ENCODE results near the gene BCL7C. TPM values are rescaled to one million over a fixed set of nuclear protein-coding genes. Genes with fewer than 3 reads are reported as not detected.

BCL7C gene
- total and polyA plus RNA-seq, 2 of the 13 experiments (the other 11 are each of a cell fraction or from before 2014, with no cell fraction given), result 17.7 to 33.8 TPM

DNA sequence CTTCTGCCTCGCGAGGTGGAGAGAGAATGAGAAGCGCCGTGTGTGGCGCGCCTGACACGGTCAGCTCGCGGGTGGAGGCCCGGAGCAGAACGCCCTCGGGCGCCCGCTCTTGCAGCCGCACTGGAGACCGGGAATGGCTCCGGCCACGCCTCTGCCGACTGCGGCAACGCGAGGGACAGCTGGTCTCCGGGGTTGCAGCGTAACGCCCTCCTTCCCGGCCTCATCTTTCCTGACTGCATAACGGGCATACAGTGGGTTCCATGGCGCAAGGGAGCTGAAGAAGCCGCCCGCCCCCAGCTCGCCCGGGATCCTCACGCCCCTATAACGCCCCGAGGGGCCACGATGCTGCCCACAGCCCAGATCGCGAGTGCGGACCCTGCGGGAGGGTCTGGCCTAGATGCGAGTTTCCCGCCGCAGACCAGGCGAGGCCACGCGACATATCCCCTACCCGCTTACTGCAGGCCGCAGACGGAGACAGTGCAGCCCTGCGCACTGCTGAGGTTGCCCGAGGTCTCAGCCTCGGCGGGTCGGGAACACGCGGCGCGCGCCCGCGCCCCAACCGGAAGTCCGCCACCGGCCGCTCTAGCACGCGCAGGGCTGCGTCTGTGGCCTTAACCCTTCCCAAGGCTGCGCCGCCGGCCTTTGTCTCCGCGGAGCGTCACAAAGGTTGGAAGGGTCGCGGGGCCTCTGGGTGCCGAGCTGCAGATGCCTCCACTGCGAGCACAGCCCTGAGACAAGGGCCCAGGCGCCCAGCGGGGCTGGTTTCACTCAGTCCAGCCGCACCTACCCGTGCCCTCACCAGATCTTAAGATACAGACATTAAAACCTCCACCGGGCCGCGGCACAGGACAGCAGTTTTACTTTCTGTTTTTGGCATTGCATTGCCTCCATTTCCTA lies 18.8 kb downstream of the BCL7C start (continued):
- TF ChIP-seq, protein P1, sequence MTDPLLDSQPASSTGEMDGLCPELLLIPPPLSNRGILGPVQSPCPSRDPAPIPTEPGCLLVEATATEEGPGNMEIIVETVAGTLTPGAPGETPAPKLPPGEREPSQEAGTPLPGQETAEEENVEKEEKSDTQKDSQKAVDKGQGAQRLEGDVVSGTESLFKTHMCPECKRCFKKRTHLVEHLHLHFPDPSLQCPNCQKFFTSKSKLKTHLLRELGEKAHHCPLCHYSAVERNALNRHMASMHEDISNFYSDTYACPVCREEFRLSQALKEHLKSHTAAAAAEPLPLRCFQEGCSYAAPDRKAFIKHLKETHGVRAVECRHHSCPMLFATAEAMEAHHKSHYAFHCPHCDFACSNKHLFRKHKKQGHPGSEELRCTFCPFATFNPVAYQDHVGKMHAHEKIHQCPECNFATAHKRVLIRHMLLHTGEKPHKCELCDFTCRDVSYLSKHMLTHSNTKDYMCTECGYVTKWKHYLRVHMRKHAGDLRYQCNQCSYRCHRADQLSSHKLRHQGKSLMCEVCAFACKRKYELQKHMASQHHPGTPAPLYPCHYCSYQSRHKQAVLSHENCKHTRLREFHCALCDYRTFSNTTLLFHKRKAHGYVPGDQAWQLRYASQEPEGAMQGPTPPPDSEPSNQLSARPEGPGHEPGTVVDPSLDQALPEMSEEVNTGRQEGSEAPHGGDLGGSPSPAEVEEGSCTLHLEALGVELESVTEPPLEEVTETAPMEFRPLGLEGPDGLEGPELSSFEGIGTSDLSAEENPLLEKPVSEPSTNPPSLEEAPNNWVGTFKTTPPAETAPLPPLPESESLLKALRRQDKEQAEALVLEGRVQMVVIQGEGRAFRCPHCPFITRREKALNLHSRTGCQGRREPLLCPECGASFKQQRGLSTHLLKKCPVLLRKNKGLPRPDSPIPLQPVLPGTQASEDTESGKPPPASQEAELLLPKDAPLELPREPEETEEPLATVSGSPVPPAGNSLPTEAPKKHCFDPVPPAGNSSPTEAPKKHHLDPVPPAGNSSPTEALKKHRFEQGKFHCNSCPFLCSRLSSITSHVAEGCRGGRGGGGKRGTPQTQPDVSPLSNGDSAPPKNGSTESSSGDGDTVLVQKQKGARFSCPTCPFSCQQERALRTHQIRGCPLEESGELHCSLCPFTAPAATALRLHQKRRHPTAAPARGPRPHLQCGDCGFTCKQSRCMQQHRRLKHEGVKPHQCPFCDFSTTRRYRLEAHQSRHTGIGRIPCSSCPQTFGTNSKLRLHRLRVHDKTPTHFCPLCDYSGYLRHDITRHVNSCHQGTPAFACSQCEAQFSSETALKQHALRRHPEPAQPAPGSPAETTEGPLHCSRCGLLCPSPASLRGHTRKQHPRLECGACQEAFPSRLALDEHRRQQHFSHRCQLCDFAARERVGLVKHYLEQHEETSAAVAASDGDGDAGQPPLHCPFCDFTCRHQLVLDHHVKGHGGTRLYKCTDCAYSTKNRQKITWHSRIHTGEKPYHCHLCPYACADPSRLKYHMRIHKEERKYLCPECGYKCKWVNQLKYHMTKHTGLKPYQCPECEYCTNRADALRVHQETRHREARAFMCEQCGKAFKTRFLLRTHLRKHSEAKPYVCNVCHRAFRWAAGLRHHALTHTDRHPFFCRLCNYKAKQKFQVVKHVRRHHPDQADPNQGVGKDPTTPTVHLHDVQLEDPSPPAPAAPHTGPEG (CRISPR knock-in tag; IDR thresholded peaks at IDR 0.05), result peak; percentile 93
- TF ChIP-seq REXO4 (CRISPR knock-in tag; IDR thresholded peaks at IDR 0.05; ENCODE audit: borderline replicate concordance) (peak; percentile 77; the same call in 1 of the 2 replicates), TCF7L2 (IDR thresholded peaks at IDR 0.05; ENCODE audit: low read depth, low read length) (no peak), ZNF382 (CRISPR knock-in tag; IDR thresholded peaks at IDR 0.05; ENCODE audit: borderline replicate concordance) (no peak), ZBTB3 (CRISPR knock-in tag; IDR thresholded peaks at IDR 0.05; ENCODE audit: borderline replicate concordance, low read depth) (peak; percentile 92), ARNT (IDR thresholded peaks at IDR 0.05) (no peak), SP2 (CRISPR knock-in tag; IDR thresholded peaks at IDR 0.05) (peak; percentile 68), ZNF335 (CRISPR knock-in tag; IDR thresholded peaks at IDR 0.05) (peak; percentile 87; the same call in 1 of the 2 replicates), HNRNPL (IDR thresholded peaks at IDR 0.05; ENCODE audit: low read depth, low read length) (peak; percentile 81), KMT2B (CRISPR knock-in tag; IDR thresholded peaks at IDR 0.05) (peak; percentile 99), SALL1 (CRISPR knock-in tag; IDR thresholded peaks at IDR 0.05) (peak; percentile 97), EP300 (IDR thresholded peaks at IDR 0.05; ENCODE audit: low read depth in 2 of 2, low read length in 2 of 2) (peak; percentile 50 to 52; a peak in 2 of 4 replicates), EP300 (CRISPR knock-in tag; IDR thresholded peaks at IDR 0.05; ENCODE audit: borderline replicate concordance) (peak; percentile 72; the same call in 1 of the 2 replicates), ZNF792 (CRISPR knock-in tag; IDR thresholded peaks at IDR 0.05) (peak; percentile 92; the same call in 1 of the 2 replicates)
- TF ChIP-seq, protein P2, sequence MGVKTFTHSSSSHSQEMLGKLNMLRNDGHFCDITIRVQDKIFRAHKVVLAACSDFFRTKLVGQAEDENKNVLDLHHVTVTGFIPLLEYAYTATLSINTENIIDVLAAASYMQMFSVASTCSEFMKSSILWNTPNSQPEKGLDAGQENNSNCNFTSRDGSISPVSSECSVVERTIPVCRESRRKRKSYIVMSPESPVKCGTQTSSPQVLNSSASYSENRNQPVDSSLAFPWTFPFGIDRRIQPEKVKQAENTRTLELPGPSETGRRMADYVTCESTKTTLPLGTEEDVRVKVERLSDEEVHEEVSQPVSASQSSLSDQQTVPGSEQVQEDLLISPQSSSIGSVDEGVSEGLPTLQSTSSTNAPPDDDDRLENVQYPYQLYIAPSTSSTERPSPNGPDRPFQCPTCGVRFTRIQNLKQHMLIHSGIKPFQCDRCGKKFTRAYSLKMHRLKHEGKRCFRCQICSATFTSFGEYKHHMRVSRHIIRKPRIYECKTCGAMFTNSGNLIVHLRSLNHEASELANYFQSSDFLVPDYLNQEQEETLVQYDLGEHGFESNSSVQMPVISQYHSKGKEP (CRISPR knock-in tag; IDR thresholded peaks at IDR 0.05), result peak; percentile 93
- TF ChIP-seq, protein P3, sequence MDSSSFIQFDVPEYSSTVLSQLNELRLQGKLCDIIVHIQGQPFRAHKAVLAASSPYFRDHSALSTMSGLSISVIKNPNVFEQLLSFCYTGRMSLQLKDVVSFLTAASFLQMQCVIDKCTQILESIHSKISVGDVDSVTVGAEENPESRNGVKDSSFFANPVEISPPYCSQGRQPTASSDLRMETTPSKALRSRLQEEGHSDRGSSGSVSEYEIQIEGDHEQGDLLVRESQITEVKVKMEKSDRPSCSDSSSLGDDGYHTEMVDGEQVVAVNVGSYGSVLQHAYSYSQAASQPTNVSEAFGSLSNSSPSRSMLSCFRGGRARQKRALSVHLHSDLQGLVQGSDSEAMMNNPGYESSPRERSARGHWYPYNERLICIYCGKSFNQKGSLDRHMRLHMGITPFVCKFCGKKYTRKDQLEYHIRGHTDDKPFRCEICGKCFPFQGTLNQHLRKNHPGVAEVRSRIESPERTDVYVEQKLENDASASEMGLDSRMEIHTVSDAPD (CRISPR knock-in tag; IDR thresholded peaks at IDR 0.05), result no peak
- TF ChIP-seq, protein P4, sequence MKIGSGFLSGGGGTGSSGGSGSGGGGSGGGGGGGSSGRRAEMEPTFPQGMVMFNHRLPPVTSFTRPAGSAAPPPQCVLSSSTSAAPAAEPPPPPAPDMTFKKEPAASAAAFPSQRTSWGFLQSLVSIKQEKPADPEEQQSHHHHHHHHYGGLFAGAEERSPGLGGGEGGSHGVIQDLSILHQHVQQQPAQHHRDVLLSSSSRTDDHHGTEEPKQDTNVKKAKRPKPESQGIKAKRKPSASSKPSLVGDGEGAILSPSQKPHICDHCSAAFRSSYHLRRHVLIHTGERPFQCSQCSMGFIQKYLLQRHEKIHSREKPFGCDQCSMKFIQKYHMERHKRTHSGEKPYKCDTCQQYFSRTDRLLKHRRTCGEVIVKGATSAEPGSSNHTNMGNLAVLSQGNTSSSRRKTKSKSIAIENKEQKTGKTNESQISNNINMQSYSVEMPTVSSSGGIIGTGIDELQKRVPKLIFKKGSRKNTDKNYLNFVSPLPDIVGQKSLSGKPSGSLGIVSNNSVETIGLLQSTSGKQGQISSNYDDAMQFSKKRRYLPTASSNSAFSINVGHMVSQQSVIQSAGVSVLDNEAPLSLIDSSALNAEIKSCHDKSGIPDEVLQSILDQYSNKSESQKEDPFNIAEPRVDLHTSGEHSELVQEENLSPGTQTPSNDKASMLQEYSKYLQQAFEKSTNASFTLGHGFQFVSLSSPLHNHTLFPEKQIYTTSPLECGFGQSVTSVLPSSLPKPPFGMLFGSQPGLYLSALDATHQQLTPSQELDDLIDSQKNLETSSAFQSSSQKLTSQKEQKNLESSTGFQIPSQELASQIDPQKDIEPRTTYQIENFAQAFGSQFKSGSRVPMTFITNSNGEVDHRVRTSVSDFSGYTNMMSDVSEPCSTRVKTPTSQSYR (CRISPR knock-in tag; IDR thresholded peaks at IDR 0.05; ENCODE audit: borderline replicate concordance), result peak; percentile 61; the same call in 1 of the 2 replicates

Measured in HepG2 (cell line).